NT2/D1 (cell line): ENCODE results near the gene MOB2.

Experiments
- YY1 ChIP-seq: IDR thresholded peaks from 2 replicates; pipeline ENCODE4 v1.6.1; 2011; ENCODE audit not compliant: insufficient read length, insufficient read depth
- ZNF274 ChIP-seq: IDR thresholded peaks from 2 replicates; pipeline ENCODE4 v1.6.1; 2011; ENCODE audit warnings: mild to moderate bottlenecking, low read depth, low read length

- TF ChIP-seq ZNF274, result no peak
- TF ChIP-seq YY1, result no peak
Measured at GRCh38 chr11:1486054-1486825, at the start of gene MOB2.
